ENCODE results near the gene ZDHHC8. TPM values are rescaled to one million over a fixed set of nuclear protein-coding genes. Genes with fewer than 3 reads are reported as not detected.

ZDHHC8 gene
- polyA plus RNA-seq, 1 experiment: 13.5 TPM

DNA sequence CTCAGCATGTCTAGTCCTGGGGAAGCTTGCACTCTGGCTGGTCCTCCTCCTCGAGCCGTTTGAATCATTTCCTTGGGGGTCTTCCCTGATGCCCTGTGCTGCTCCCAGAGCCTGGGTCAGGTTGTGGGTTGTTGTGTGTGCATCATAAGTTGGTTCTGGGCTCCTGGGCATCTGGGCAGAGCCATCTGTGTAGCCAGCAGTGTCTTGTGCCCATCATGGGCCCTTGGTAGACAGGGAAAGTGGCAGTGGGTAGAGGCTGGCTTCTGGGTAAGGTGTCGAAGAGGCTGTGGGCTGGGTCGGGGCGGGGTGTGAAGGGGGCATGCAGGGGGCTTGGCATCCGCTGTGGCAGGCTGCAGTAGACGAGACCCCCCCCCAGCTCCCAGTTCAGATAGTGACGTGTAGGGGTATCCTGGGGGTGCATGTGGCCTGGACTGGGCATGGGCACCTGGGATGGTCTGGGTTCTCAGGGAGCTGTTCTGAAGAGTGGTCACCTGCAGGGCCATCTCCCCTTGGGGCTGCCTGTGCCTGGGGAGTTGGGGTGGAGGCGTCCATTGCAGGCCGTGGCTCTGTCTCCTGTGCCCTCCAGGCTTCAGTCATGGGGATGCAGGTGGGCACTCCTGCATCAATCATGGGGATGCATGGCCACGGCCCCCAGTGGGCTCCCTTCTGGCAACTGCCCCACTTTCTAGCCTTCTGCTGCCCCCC, 7.4 kb upstream of the ZDHHC8 start:
- Histone ChIP-seq H3K4me3 (ENCODE audit: low read depth, low read length) (no peak overlapping the region), H3K27me3 (ENCODE audit: control insufficient read depth, insufficient read depth, low read length) (no peaks in the 10 kb centered on the region), H3K9me3 (ENCODE audit: control insufficient read depth, insufficient read depth, low read length) (no peaks in the 10 kb centered on the region; the same call in 1 of the 2 replicates), H3K27ac (ENCODE audit: low read depth, low read length) (no peak overlapping the region)
- POLR2A ChIA-PET: no interaction called here
- TF ChIP-seq, protein P1, sequence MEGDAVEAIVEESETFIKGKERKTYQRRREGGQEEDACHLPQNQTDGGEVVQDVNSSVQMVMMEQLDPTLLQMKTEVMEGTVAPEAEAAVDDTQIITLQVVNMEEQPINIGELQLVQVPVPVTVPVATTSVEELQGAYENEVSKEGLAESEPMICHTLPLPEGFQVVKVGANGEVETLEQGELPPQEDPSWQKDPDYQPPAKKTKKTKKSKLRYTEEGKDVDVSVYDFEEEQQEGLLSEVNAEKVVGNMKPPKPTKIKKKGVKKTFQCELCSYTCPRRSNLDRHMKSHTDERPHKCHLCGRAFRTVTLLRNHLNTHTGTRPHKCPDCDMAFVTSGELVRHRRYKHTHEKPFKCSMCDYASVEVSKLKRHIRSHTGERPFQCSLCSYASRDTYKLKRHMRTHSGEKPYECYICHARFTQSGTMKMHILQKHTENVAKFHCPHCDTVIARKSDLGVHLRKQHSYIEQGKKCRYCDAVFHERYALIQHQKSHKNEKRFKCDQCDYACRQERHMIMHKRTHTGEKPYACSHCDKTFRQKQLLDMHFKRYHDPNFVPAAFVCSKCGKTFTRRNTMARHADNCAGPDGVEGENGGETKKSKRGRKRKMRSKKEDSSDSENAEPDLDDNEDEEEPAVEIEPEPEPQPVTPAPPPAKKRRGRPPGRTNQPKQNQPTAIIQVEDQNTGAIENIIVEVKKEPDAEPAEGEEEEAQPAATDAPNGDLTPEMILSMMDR (IDR thresholded peaks at IDR 0.05; ENCODE audit: low read depth, low read length): no peak
- CTCF ChIA-PET: no interaction called here
- DNase-seq (ENCODE audit: low read depth, low spot score): no peak

DNA sequence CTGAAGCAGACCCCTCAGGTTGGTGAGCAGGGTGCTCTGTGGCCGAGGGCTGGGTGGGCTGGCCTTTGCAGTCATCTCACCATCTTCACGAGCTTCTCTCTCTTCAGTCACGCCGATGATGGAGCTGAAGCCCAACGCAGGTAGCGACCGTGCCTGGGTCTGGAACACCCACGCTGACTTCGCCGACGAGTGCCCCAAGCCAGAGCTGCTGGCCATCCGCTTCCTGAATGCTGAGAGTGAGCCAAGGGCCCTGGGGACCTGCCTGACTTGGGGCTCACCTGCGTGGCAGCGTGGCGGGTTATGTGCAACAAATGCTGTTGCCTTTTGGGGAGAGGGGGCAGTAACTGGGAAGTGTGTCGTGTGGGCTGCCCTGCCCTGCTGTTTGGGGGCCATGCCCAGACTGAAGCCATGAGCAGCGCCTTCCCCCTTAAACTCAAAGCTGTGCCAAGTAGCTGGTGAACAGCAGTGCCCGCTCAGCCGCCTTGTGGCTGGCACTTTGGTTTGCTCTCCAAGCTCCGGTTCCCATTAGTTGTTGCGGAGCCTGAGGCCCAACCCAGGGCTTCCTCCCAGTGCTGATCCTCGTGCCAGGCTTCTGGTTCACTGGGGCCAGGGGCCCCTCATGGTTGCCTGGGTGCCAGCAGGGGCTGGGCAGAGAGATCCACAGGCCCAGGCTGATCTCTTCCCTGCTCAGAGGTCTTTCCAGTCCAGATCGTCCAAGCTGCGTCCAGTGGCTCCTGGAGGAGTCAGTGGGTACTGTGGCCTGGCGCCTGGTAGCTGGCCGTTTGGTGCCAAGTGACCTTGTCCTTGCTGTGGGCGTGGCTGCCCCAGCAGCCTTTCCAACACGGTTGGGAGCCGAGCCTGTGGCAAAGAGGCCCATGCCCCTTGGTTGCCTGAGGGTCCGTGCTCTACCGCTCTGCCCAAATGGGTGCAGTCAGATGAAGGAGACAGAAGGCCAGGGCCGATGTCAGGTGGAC, 6.1 kb upstream of the ZDHHC8 start:
- ChIA-PET CTCF (interaction anchor here (0.5 kb wide), 1 partner anchor 194 kb away, joined by 3 read pairs; the partner anchor contains the start of gene DGCR6L), POLR2A (no interaction called here)
- no peak overlapping the region for H3K27ac ChIP-seq (ENCODE audit: low read depth, low read length)
- H3K27me3 ChIP-seq (ENCODE audit: control insufficient read depth, insufficient read depth, low read length): no peaks in the 10 kb centered on the region
- TF ChIP-seq, protein P1 (IDR thresholded peaks at IDR 0.05; ENCODE audit: low read depth, low read length): no peak
- no peak overlapping the region for H3K4me3 ChIP-seq (ENCODE audit: low read depth, low read length)
- H3K9me3 ChIP-seq (ENCODE audit: control insufficient read depth, insufficient read depth, low read length): no peaks in the 10 kb centered on the region; the same call in 1 of the 2 replicates
- no peak for DNase-seq (ENCODE audit: low read depth, low spot score)

DNA sequence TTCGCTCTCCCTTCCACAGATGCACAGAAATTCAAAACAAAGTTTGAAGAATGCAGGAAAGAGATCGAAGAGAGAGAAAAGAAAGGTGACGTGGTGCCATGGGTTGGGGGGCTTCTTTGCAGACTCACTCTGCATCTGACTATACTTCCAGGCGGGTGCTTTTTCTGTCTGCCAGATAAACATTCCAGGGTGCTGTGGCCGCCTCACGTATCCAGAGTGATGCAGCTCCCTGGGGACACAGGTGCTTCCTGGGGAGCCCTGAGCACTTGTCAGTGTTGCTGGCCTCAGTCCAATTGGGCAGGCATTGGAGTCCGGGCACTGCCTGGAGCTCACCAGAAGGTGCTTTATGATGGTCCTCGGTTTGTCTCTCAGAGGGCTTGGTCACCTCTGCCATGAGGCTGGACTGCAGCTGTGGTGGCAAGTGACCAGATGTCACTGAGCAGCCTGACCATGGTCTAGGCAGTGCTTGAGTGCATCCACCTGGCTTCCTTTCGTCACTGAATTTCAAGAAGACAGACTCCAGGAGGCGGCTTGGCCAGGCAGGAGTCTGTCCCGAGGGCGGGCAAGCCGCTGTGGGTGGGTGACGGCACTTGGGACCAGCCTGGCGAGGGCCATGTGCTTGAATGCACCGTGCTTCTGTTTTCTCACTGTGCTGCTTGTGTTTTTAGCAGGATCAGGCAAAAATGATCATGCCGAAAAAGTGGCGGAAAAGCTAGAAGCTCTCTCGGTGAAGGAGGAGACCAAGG, 5.1 kb upstream of the ZDHHC8 start:
- Histone ChIP-seq H3K9me3 (ENCODE audit: control insufficient read depth, insufficient read depth, low read length) (no peaks in the 10 kb centered on the region; the same call in 1 of the 2 replicates), H3K27me3 (ENCODE audit: control insufficient read depth, insufficient read depth, low read length) (no peaks in the 10 kb centered on the region), H3K4me3 (ENCODE audit: low read depth, low read length) (no peak overlapping the region), H3K27ac (ENCODE audit: low read depth, low read length) (no peak overlapping the region)
- CTCF ChIA-PET: no interaction called here
- no peak for DNase-seq (ENCODE audit: low read depth, low spot score)
- TF ChIP-seq, protein P1 (IDR thresholded peaks at IDR 0.05; ENCODE audit: low read depth, low read length): no peak
- POLR2A ChIA-PET: interaction anchor here (0.7 kb wide), 1 partner anchor 169 kb away, joined by 3 read pairs; no protein-coding TSS in a partner anchor

DNA sequence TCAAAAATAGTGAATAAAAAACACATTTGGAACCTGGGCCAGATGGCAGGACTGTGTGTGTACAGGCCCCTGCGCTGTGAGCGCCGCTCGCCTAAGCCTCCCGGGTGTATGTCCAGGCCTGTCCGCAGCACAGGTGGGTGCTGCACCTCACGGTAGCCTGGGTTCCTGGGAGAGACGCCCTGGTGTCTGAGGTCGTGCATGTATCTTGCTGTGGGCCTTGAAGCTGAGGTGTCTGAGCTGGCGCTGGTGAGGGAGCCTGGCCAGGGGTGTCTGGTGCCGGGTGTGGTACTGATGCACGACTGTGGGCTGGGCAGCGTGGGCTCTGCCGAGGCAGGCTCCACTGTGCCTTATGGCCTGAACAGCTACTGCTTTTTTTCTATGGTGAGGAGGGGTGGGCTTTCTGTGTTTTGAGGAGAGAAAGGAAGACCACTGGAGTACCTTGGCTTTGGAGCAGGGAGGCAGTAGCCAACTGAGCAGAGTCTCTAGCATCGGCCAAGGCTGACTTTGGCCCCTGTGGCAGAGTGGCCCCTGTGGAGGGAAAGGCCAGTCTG, 4.2 kb upstream of the ZDHHC8 start:
- TF ChIP-seq, protein P1 (IDR thresholded peaks at IDR 0.05; ENCODE audit: low read depth, low read length): no peak
- CTCF ChIA-PET: no interaction called here
- POLR2A ChIA-PET: no interaction called here
- no peak overlapping the region for H3K27ac ChIP-seq (ENCODE audit: low read depth, low read length)
- H3K9me3 ChIP-seq (ENCODE audit: control insufficient read depth, insufficient read depth, low read length): no peaks in the 10 kb centered on the region; the same call in 1 of the 2 replicates
- H3K27me3 ChIP-seq (ENCODE audit: control insufficient read depth, insufficient read depth, low read length): no peaks in the 10 kb centered on the region
- no peak for DNase-seq (ENCODE audit: low read depth, low spot score)
- H3K4me3 ChIP-seq (ENCODE audit: low read depth, low read length): no peak overlapping the region

All from AG04450 (cell line).